Transverse colon (tissue), 4 donors: ENCODE results near the gene MOG. TPM values are rescaled to one million over a fixed set of nuclear protein-coding genes. Genes with fewer than 3 reads are reported as not detected.

Source experiments
- DNase-seq: peaks from one replicate; pipeline ENCODE4 v3.0.0-alpha.2; 2019
- H3K27ac ChIP-seq, 4 donors: fragments of 200-600 bp; sonication (generic); 2 replicates each; pipeline ENCODE4 v1.5.1; 2016 to 2018; ENCODE audit warnings: inconsistent platforms in 4 of 4
- H3K27me3 ChIP-seq: fragments of 200-600 bp; sonication (generic); 2 replicates; pipeline ENCODE4 v1.5.1; 2017; ENCODE audit warnings: inconsistent platforms
- H3K36me3 ChIP-seq, 4 donors: fragments of 200-600 bp; sonication (generic); 2 replicates each; pipeline ENCODE4 v1.5.1; 2017 to 2019; ENCODE audit warnings: inconsistent platforms in 4 of 4
- H3K4me1 ChIP-seq, 4 donors: fragments of 200-600 bp; sonication (generic); 2 replicates each; pipeline ENCODE4 v1.5.1; 2017 to 2020; ENCODE audit warnings: inconsistent platforms in 4 of 4
- H3K4me3 ChIP-seq, 4 donors: fragments of 200-600 bp; sonication (generic); 1 replicate in 1 of 4; 2 replicates in 3 of 4; pipeline versions ENCODE4 v1.5.1 to v1.6.1; 2017 to 2019; ENCODE audit warnings: inconsistent platforms in 4 of 4
- H3K9me3 ChIP-seq, 2 donors: fragments of 200-600 bp; sonication (generic); 2 replicates each; pipeline ENCODE4 v1.5.1; 2017 to 2019; ENCODE audit warnings: inconsistent platforms in 2 of 2
- EP300 ChIP-seq: sonication (generic); formaldehyde crosslinking; IDR thresholded peaks from one replicate; pipeline ENCODE4 v1.6.1; 2017; ENCODE audit warnings: antibody characterized with exemption, low read depth
- POLR2A ChIP-seq: fragments of 450-650 bp; IDR thresholded peaks from one replicate; pipeline ENCODE4 v1.6.1; 2016; ENCODE audit warnings: antibody characterized with exemption, mild to moderate bottlenecking, moderate library complexity
- POLR2AphosphoS5 ChIP-seq, 3 donors: sonication (generic); formaldehyde crosslinking; IDR thresholded peaks; one replicate each; pipeline ENCODE4 v1.6.1; 2016; ENCODE audit warnings: antibody characterized with exemption in 3 of 3
- WGBS, 2 donors: methylation state at CpG; one replicate each; pipeline ENCODE4 v1.1.5; 2018; ENCODE audit warnings: low coverage in 1 of 2; 5-methylcytosine and 5-hydroxymethylcytosine counted together
- in situ Hi-C, 4 donors: fragments of 200-750 bp; cut with MboI; loops; one replicate each; pipeline versions ENCODE4 v1.15.0 to v1.15.1; 2017; ENCODE audit warnings: low sequenced_read_pairs in 3 of 4, low pct_ligation_motif_present in 1 of 4, low pct_unique_long_range_greater_than_20kb in 1 of 4
- intact Hi-C: fragments of 100-400 bp; cut with DNase I; formaldehyde crosslinking; loops from one replicate; pipeline ENCODE4 v1.15.1; 2023; ENCODE audit warnings: low total_unique reads
- total RNA-seq, 4 donors: library from RNA; depleted of rRNA; stranded (reverse); fragments of >200 nt; gene quantifications; one replicate each; pipeline ENCODE4 v1.1.0, GENCODE V29; 2016
- TF ChIP-seq, protein P1 (sequence below), 5 experiments: fragments of 200-600 bp in 3 of 5; fragments of 450-650 bp in 2 of 5; sonication (generic) in 3 of 5; IDR thresholded peaks; 1 replicate in 2 of 5; 2 replicates in 3 of 5; pipeline ENCODE4 v1.5.1; 2016 to 2017; ENCODE audit warnings: antibody characterized with exemption in 5 of 5, inconsistent platforms in 3 of 5, mild to moderate bottlenecking in 2 of 5, moderate library complexity in 1 of 5

Gene MOG
- total RNA-seq, 4 donors from 2014 or later, result not detected

DNA sequence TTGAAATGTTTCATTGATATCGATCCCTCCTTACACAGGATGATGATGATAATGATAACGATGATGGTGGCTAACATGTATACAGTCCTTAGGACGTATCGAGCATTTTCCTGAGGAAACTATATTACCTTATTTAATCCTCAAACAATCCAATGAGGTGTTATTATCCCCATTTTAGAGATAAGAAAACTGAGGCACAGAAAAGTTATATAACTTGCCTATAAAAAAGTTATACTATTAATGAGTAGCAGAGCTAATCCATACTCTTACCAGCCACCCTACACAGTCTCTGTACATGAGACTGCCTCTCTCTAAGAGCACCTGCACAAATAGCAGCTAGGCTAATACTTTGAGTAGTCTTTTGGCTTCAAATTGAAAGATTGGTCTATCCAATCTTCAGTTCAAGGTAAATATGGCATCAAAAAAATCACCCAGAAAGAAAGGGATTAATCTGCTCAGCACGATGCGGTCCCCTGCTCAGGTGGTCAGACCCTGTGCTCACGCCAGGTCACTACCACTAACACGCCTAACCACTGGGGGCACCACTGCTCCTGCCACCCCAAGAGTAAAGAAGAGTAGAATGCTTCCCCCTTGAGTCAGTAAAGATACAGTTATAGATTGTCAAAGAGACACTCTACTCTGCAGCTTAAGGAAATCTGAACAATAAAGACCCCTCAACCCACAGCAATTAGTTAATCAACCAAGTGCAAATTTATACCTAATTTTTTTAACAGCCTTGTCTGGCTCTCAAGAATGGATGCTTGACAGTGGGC is 38.9 kb upstream of the MOG start:
- in situ Hi-C loops (no loop called here), intact Hi-C loops (no loop called here)
- Histone ChIP-seq H3K27me3 (no peaks in the 10 kb centered on the region), H3K36me3 (no peaks in the 10 kb centered on the region), H3K4me3 (no peak overlapping the region), H3K9me3 (no peaks in the 10 kb centered on the region), H3K4me1 (no peaks in the 10 kb centered on the region), H3K27ac (no peak overlapping the region)
- no peak for DNase-seq
- 91 to 100% methylated on average over 4 to 8 of the region's 8 CpGs for WGBS, 2 donors
- TF ChIP-seq EP300, result no peak
- no peak for TF ChIP-seq POLR2AphosphoS5 (IDR thresholded peaks at IDR 0.05)
- TF ChIP-seq, protein P1, sequence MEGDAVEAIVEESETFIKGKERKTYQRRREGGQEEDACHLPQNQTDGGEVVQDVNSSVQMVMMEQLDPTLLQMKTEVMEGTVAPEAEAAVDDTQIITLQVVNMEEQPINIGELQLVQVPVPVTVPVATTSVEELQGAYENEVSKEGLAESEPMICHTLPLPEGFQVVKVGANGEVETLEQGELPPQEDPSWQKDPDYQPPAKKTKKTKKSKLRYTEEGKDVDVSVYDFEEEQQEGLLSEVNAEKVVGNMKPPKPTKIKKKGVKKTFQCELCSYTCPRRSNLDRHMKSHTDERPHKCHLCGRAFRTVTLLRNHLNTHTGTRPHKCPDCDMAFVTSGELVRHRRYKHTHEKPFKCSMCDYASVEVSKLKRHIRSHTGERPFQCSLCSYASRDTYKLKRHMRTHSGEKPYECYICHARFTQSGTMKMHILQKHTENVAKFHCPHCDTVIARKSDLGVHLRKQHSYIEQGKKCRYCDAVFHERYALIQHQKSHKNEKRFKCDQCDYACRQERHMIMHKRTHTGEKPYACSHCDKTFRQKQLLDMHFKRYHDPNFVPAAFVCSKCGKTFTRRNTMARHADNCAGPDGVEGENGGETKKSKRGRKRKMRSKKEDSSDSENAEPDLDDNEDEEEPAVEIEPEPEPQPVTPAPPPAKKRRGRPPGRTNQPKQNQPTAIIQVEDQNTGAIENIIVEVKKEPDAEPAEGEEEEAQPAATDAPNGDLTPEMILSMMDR (IDR thresholded peaks at IDR 0.05), result no peak

DNA sequence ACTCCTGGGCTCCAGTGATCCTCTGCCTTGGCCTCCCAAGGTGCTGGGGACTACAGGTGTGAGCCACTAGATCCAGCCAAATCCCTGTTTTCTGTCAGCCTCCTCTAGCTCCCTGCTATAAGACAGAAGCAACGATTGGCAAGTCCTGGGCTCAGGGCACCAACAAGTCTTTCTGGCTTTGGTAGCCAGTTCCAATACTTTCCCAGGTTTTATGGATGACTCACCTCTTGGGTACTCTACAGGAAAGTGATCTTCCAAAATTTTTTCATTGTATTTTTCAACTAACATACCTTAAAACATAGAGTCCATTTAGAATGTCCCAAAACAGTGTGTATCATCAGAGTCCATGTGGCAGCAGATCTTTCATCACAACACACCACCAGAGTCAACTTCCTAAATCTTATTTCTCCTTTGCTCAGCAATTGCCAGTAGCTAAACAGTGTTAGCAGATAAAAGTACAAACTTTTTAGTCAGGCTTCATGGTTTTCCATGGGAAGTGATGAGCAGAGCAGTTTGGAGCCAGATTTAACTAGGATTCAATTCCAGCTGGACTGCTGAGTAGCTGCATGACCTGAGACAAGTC is 37.2 kb upstream of the MOG start:
- H3K9me3 ChIP-seq, result no peaks in the 10 kb centered on the region
- no peak overlapping the region for H3K4me3 ChIP-seq
- DNase-seq, result no peak
- H3K4me1 ChIP-seq, result no peaks in the 10 kb centered on the region
- TF ChIP-seq, protein P1 (IDR thresholded peaks at IDR 0.05), result no peak
- TF ChIP-seq POLR2A, result no peak
- TF ChIP-seq EP300, result no peak
- TF ChIP-seq POLR2AphosphoS5 (IDR thresholded peaks at IDR 0.05), result no peak
- H3K27ac ChIP-seq, result no peak overlapping the region
- intact Hi-C loops (no loop called here), in situ Hi-C loops (no loop called here)
- WGBS, 2 donors, result 68 to 89% methylated on average over 1 of the region's 1 CpG
- H3K27me3 ChIP-seq, result no peaks in the 10 kb centered on the region
- no peaks in the 10 kb centered on the region for H3K36me3 ChIP-seq

DNA sequence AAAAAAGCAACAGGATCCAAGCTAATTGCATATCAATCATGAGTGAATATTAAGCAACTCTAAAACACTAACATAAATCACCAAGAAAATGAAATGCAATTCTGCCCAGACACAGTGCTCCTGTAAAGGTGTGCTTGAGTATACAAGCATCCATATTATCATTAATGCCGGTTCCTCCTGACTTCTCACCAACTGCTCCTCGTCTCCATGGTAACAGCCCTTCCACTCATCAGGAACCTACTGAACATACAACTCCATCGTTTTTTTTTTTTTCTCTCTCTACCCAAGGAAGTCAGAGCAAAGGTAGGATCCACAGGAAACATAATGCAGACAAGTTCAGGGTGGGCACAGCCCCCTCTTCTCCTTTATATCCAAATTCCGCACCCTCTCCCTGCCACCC is 36.3 kb upstream of the MOG start:
- no peaks in the 10 kb centered on the region for H3K4me1 ChIP-seq
- 72 to 81% methylated on average over 3 to 4 of the region's 4 CpGs for WGBS, 2 donors
- intact Hi-C loops (no loop called here), in situ Hi-C loops (no loop called here)
- H3K27me3 ChIP-seq, result no peaks in the 10 kb centered on the region
- H3K27ac ChIP-seq, result no peak overlapping the region
- TF ChIP-seq EP300 (no peak), POLR2AphosphoS5 (IDR thresholded peaks at IDR 0.05) (no peak), POLR2A (no peak)
- TF ChIP-seq, protein P1 (IDR thresholded peaks at IDR 0.05), result no peak
- no peaks in the 10 kb centered on the region for H3K36me3 ChIP-seq
- H3K9me3 ChIP-seq, result no peaks in the 10 kb centered on the region
- no peak for DNase-seq
- no peak overlapping the region for H3K4me3 ChIP-seq

DNA sequence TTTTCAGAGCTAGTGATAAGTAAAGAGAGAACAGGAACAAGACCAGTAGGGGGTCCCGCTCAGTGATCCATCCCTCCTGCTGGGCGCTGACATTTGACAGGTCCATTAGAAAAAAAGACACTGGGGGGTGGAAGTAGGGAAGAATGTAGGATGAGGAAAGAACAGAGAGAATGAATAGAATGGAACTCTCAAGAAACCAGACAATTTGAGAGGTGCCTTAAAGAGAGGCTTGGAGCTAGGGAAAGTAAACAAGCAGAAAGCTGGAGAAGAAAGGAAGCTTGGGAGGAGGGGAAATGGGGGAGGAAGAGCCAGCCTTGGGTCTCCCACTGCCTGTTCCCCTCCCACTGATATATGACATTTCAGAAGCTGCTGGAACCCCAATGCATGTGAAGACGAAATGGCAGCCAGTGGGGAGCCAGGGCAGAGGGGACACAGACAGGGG is 32.4 kb upstream of the MOG start:
- H3K27ac ChIP-seq, result no peak overlapping the region
- H3K36me3 ChIP-seq, result no peaks in the 10 kb centered on the region
- peaks cover 15% of the 10 kb centered on the region for H3K27me3 ChIP-seq
- WGBS, 2 donors, result 80% methylated on average over 3 of the region's 3 CpGs; no CpG with 5 or more reads in 1 of the 2 donors
- intact Hi-C loops (no loop called here), in situ Hi-C loops (no loop called here)
- H3K4me3 ChIP-seq, result no peak overlapping the region
- H3K9me3 ChIP-seq, result no peaks in the 10 kb centered on the region
- DNase-seq, result no peak
- H3K4me1 ChIP-seq, result peaks cover 5 to 18% (median 14%) of the 10 kb centered on the region in 4 donors
- TF ChIP-seq, protein P1 (IDR thresholded peaks at IDR 0.05), result no peak
- TF ChIP-seq EP300, result no peak
- no peak for TF ChIP-seq POLR2A
- no peak for TF ChIP-seq POLR2AphosphoS5 (IDR thresholded peaks at IDR 0.05)
